ENCODE results near the gene HCST.

GRCh38 chr19:35859414-35859813 is 42.9 kb upstream of the HCST start:
- TF ChIP-seq POLR2A (IDR thresholded peaks at IDR 0.05) (no peak), POLR2AphosphoS5 (IDR thresholded peaks at IDR 0.05) (no peak)

All from spleen (tissue), 3 donors.